Ovary (tissue), 9 donors: ENCODE data around the gene GPD2. TPM values are rescaled to one million over a fixed set of nuclear protein-coding genes. Genes with fewer than 3 reads are reported as not detected.

Experiments used
- DNase-seq, 5 donors: peaks; one replicate each; pipeline ENCODE4 v3.0.0-alpha.2; 2019 to 2020
- H3K27ac ChIP-seq, 2 donors: fragments of 200-600 bp; one replicate each; pipeline versions ENCODE4 v1.5.1 to v1.8.0; 2019 to 2022
- H3K27me3 ChIP-seq: fragments of 200-600 bp; one replicate; pipeline ENCODE4 v1.8.0; 2022
- H3K36me3 ChIP-seq: fragments of 200-600 bp; sonication (generic); one replicate; pipeline ENCODE4 v1.5.1; 2019
- H3K4me1 ChIP-seq: one replicate; pipeline ENCODE4 v1.8.1; 2013; ENCODE audit warnings: mild to moderate bottlenecking, moderate library complexity; ENCODE audit not compliant: insufficient read depth
- H3K4me3 ChIP-seq: fragments of 200-600 bp; sonication (generic); one replicate; pipeline ENCODE4 v1.5.1; 2017
- H3K9me3 ChIP-seq, 2 donors: fragments of 200-600 bp in 1 of 2; sonication (generic) in 1 of 2; one replicate each; pipeline versions ENCODE4 v1.5.1 to v1.8.1; 2013 to 2019; ENCODE audit warnings: mild to moderate bottlenecking in 1 of 2, moderate library complexity in 1 of 2
- CTCF ChIP-seq, 3 donors: fragments of 450-650 bp in 2 of 3; fragments of 200-600 bp in 1 of 3; IDR thresholded peaks; one replicate each; pipeline versions ENCODE4 v1.5.1 to v1.8.0; 2016 to 2022; ENCODE audit warnings: antibody characterized with exemption in 3 of 3, mild to moderate bottlenecking in 1 of 3
- EP300 ChIP-seq: sonication (generic); formaldehyde crosslinking; IDR thresholded peaks from one replicate; pipeline ENCODE4 v1.6.1; 2017; ENCODE audit warnings: antibody characterized with exemption
- POLR2A ChIP-seq: fragments of 450-650 bp; IDR thresholded peaks from one replicate; pipeline ENCODE4 v1.6.1; 2017; ENCODE audit warnings: antibody characterized with exemption, mild to moderate bottlenecking, moderate library complexity
- WGBS, 3 donors: extraction: QIAGEN DNeasy Blood & Tissue Kit in 1 of 3; methylation state at CpG; one replicate each; pipeline versions ENCODE4 v1.1.5 to v1.1.7; 2013 to 2017; 5-methylcytosine and 5-hydroxymethylcytosine counted together
- intact Hi-C, 4 donors: fragments of 100-400 bp; cut with DNase I; formaldehyde crosslinking; loops; one replicate each; pipeline versions ENCODE4 v1.11.0 to v1.15.1; 2022 to 2023
- polyA plus RNA-seq, 2 donors: library from polyadenylated mRNA; stranded (reverse); fragments of 200-250 nt in 1 of 2; fragments of 350-450 nt in 1 of 2; fragmentation: Illumina TruSeq in 1 of 2; extraction: RNeasy Lipid Tissue Mini Kit (QIAGEN cat#74804) in 1 of 2; gene quantifications; one replicate each; pipeline ENCODE4 v1.2.3, GENCODE V29; 2013 to 2014
- total RNA-seq, 7 donors: library from RNA; depleted of rRNA in 2 of 7; stranded (reverse); fragments of >200 nt in 2 of 7; fragmentation: NEBNext Ultra II Directional in 3 of 7; extraction: Animal tissue kit (Norgen Biotek cat#: 25700) in 3 of 7; gene quantifications; one replicate each; pipeline versions ENCODE4 v1.1.0 to v1.2.4, GENCODE V29; 2016 to 2023
- donor health status: DM: no; HTN: no; CAD: no; lungs with moderate emphysema.
- donor health status: DM: no; HTN: no; CAD: no.
- donor health status: Bipolar disorder and iron deficiency.
- donor health status: DM: yes; HTN: yes; CAD: no.
- donor health status: DM: no; HTN: no; CAD: no.
- donor health status: DM: yes; HTN: yes; CAD: no.

GPD2 gene
- total and polyA plus RNA-seq, 9 donors: 6.7 to 61.7 (median 24.5) TPM

GRCh38 chr2:156397229-156397628 is 39.0 kb upstream of the GPD2 start:
- Histone ChIP-seq H3K4me3 (no peak overlapping the region), H3K36me3 (no peaks in the 10 kb centered on the region), H3K27ac (no peak overlapping the region), H3K4me1 (peaks cover 4% of the 10 kb centered on the region), H3K27me3 (no peaks in the 10 kb centered on the region), H3K9me3 (no peaks in the 10 kb centered on the region)
- DNase-seq: no peak
- TF ChIP-seq CTCF (IDR thresholded peaks at IDR 0.05) (no peak), EP300 (no peak), POLR2A (no peak)
- intact Hi-C loops: no loop called here
- WGBS, 3 donors: 92 to 97% (median 94%) methylated on average over 4 of the region's 4 CpGs

- intact Hi-C loops: no loop called here
- 78 to 87% (median 80%) methylated on average over 5 of the region's 5 CpGs for WGBS, 3 donors
- TF ChIP-seq POLR2A (no peak), CTCF (IDR thresholded peaks at IDR 0.05) (no peak), EP300 (no peak)
- Histone ChIP-seq H3K9me3 (no peaks in the 10 kb centered on the region), H3K27ac (no peak overlapping the region), H3K4me3 (no peak overlapping the region), H3K27me3 (no peaks in the 10 kb centered on the region), H3K4me1 (peaks cover 4% of the 10 kb centered on the region), H3K36me3 (no peaks in the 10 kb centered on the region)
- no peak for DNase-seq
These were observed 38.0 kb upstream of the GPD2 start for GRCh38 chr2:156398176-156398575.

GRCh38 chr2:156399224-156399949 is 36.8 kb upstream of the GPD2 start:
- H3K27me3 ChIP-seq: no peaks in the 10 kb centered on the region
- DNase-seq: peak in 2 of 5 donors; percentile 35 to 37
- WGBS, 3 donors: 56 to 69% (median 65%) methylated on average over 10 of the region's 10 CpGs
- TF ChIP-seq EP300 (no peak), POLR2A (no peak), CTCF (IDR thresholded peaks at IDR 0.05) (no peak)
- H3K9me3 ChIP-seq: no peaks in the 10 kb centered on the region
- peak overlapping the region; percentile 73 to 96 for H3K27ac ChIP-seq
- intact Hi-C loops: no loop called here
- H3K4me1 ChIP-seq: peaks cover 4% of the 10 kb centered on the region
- H3K4me3 ChIP-seq: peak overlapping the region; percentile 53
- H3K36me3 ChIP-seq: no peaks in the 10 kb centered on the region

GRCh38 chr2:156399950-156400705 is 36.1 kb upstream of the GPD2 start:
- TF ChIP-seq POLR2A: no peak
- no peak for TF ChIP-seq CTCF (IDR thresholded peaks at IDR 0.05)
- no peak for TF ChIP-seq EP300
- H3K4me1 ChIP-seq: peaks cover 4% of the 10 kb centered on the region
- no peaks in the 10 kb centered on the region for H3K9me3 ChIP-seq
- DNase-seq: peak; percentile 80 to 88 (median 87)
- 0 to 1% (median 1%) methylated on average over 36 of the region's 36 CpGs for WGBS, 3 donors
- no peaks in the 10 kb centered on the region for H3K27me3 ChIP-seq
- H3K4me3 ChIP-seq: peak overlapping the region; percentile 53
- H3K27ac ChIP-seq: peak overlapping the region; percentile 73 to 96
- no peaks in the 10 kb centered on the region for H3K36me3 ChIP-seq
- intact Hi-C loops: loop anchor here in 3 of 4 donors (2.0 to 5.0 kb wide), 4 partner anchors 37 to 67 kb away; partner anchors contain the start of genes GPD2 (in 2 of the 3) and NR4A2 (in 2 of the 3)
